Measurements from ENCODE around the gene TLX2. TPM values are rescaled to one million over a fixed set of nuclear protein-coding genes. Genes with fewer than 3 reads are reported as not detected.

Gene TLX2
- total RNA-seq, 2 experiments from 2014 or later = 0.52 to 0.94 TPM

DNA sequence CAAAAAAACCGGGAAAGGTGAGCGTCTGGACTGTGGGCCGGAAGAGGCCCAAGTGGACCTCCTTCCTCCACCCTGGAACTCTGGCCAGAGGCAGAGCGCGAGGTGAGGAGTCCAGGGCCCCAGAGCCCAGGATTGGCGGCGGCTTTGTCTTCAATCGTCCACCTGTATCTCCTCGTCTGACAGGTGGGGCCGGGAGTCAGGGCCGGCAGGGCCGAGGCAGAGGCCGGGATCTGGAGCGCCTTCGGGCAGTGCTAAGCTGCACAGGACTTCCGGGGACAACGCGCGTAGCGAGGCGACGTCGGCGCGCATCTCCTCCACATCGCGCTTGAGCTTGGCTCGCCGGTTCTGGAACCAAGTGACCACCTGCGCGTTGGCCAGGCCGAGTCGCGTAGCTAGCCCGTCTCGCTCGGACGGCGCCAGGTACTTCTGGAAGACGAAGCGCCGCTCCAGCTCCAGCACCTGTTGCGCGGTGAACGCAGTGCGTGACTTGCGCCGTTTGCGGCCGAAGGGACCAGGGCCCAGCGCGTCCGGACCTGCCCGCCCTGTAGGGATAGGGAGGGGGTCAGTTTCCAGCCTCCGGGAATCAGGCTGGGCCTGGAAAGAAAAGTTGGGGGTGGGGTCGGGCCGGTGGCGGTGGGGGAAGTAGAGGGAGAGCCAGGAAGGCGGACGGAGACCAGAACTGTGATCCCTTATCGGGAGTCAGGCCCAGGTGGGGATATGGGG lies 16.3 kb upstream of the TLX2 start:
- Mint-ChIP-seq H3K36me3 (peaks cover 3% of the 10 kb centered on the region), H3K4me3 (peak overlapping the region; percentile 75), H3K27ac (peak overlapping the region; percentile 20), H3K27me3 (peaks cover 45% of the 10 kb centered on the region), H3K4me1 (ENCODE audit: low read depth) (peaks cover 28% of the 10 kb centered on the region), H3K9me3 (no peaks in the 10 kb centered on the region)
- ChIA-PET POLR2A (interaction anchor here (1.0 to 1.8 kb wide), 4 partner anchors 9 to 31 kb away, joined by 3 to 6 read pairs (median 5); partner anchors contain the start of genes AUP1, CCDC142, HTRA2 and PCGF1), CTCF (interaction anchor here (0.9 to 1.7 kb wide), 3 partner anchors 15 to 92 kb away, joined by 3 to 7 read pairs (median 3); partner anchors contain the start of genes CCDC142 and TTC31)
- DNase-seq = peak; percentile 42
- intact Hi-C loops (cut with micrococcal nuclease) = loop anchor here (1.0 to 5.0 kb wide), 3 partner anchors 15 to 34 kb away; partner anchors contain the start of gene TTC31

GRCh38 chr2:74498500-74499266 lies 15.6 kb upstream of the TLX2 start:
- Mint-ChIP-seq H3K27ac (peak overlapping the region; percentile 20), H3K4me3 (peak overlapping the region; percentile 75), H3K27me3 (peaks cover 51% of the 10 kb centered on the region), H3K36me3 (peaks cover under 1% of the 10 kb centered on the region), H3K9me3 (no peaks in the 10 kb centered on the region), H3K4me1 (ENCODE audit: low read depth) (peaks cover 35% of the 10 kb centered on the region)
- ChIA-PET CTCF (interaction anchor here (0.9 to 1.7 kb wide), 3 partner anchors 16 to 91 kb away, joined by 3 to 7 read pairs (median 3); partner anchors contain the start of genes CCDC142 and TTC31), POLR2A (interaction anchor here (1.0 to 1.3 kb wide), 3 partner anchors 15 to 31 kb away, joined by 3 to 5 read pairs (median 5); partner anchors contain the start of genes AUP1, CCDC142, HTRA2 and TTC31)
- DNase-seq = peak; percentile 58
- intact Hi-C loops (cut with micrococcal nuclease) = loop anchor here (1.0 to 5.0 kb wide), 3 partner anchors 15 to 34 kb away; partner anchors contain the start of gene TTC31

DNA sequence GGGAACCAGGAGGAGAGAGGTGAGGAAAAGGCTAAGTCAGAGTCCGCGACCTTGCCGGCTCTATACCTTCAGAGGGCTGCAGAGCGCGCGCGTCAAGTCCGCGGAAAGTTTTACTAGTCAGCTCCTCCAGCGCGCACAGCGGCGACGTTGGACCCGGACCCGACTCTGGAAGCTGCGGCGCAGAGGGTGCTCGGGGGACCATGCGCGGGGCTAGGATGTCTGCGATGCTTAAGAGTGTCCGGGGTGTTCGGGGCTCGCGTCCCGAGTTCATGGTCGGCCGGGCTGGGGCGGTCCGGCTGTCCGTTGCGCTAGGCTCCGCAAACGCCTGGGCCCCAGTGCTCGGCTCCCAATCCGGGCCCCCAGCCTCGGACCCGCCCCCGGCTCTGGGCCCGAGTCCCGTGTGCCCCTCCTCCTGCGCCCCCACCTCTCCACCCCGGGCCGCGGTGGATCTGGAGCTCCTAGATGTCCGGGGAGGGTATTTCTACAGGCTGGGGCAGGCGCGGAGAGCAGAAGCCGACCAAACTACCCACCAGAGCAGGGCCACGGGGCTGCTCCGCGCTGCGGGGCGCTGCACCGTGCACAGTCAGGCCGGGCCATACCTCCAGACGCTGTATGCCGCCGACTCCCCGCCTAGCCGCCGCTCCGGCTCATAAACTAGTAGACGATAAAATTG lies 14.8 kb upstream of the TLX2 start, which contains the start of gene LBX2:
LBX2 (minus strand) TSS at position 337 of the 673 bp plus-strand sequence; CDS start at position 271, 66 bp downstream.
- POLR2A ChIA-PET = interaction anchor here (1.1 to 1.4 kb wide), 2 partner anchors 17 to 40 kb away, joined by 3 read pairs; partner anchors contain the start of gene CCDC142
- no peaks in the 10 kb centered on the region for H3K9me3 Mint-ChIP-seq
- CTCF ChIA-PET = interaction anchor here (0.8 to 1.7 kb wide), 3 partner anchors 16 to 90 kb away, joined by 3 to 4 read pairs (median 3); partner anchors contain the start of genes CCDC142 and TTC31
- peaks cover 41% of the 10 kb centered on the region for H3K4me1 Mint-ChIP-seq (ENCODE audit: low read depth)
- intact Hi-C loops (cut with micrococcal nuclease) = loop anchor here (5.0 kb wide), 1 partner anchor 33 kb away; no protein-coding TSS in a partner anchor
- peaks cover 58% of the 10 kb centered on the region for H3K27me3 Mint-ChIP-seq
- peak within 1 kb of the TSS; percentile 75 for H3K4me3 Mint-ChIP-seq
- H3K36me3 Mint-ChIP-seq = peaks cover 6% of the 10 kb centered on the region
- H3K27ac Mint-ChIP-seq = no peak within 1 kb of the TSS
- DNase-seq = peak; percentile 49

GRCh38 chr2:74499940-74500577 lies 14.2 kb upstream of the TLX2 start:
- Mint-ChIP-seq H3K36me3 (peaks cover 13% of the 10 kb centered on the region), H3K27me3 (peaks cover 63% of the 10 kb centered on the region), H3K4me3 (no peak overlapping the region), H3K4me1 (ENCODE audit: low read depth) (peaks cover 46% of the 10 kb centered on the region), H3K27ac (no peak overlapping the region), H3K9me3 (no peaks in the 10 kb centered on the region)
- CTCF ChIA-PET = interaction anchor here (0.8 to 2.0 kb wide), 3 partner anchors 17 to 87 kb away, joined by 3 to 9 read pairs (median 4); partner anchors contain the start of genes CCDC142 and TTC31
- POLR2A ChIA-PET = interaction anchor here (1.1 to 1.4 kb wide), 3 partner anchors 16 to 40 kb away, joined by 3 to 4 read pairs (median 3); partner anchors contain the start of gene CCDC142
- intact Hi-C loops (cut with micrococcal nuclease) = loop anchor here (5.0 kb wide), 1 partner anchor 32 kb away; no protein-coding TSS in a partner anchor
- no peak for DNase-seq

- DNase-seq = no peak
- no peaks in the 10 kb centered on the region for H3K9me3 Mint-ChIP-seq
- peaks cover 63% of the 10 kb centered on the region for H3K27me3 Mint-ChIP-seq
- ChIA-PET POLR2A (interaction anchor here (1.1 to 1.4 kb wide), 3 partner anchors 16 to 41 kb away, joined by 3 to 4 read pairs (median 3); partner anchors contain the start of gene CCDC142), CTCF (interaction anchor here (1.2 to 3.7 kb wide), 3 partner anchors 18 to 87 kb away, joined by 4 to 15 read pairs (median 9); partner anchors contain the start of genes CCDC142 and TTC31)
- H3K36me3 Mint-ChIP-seq = peaks cover 18% of the 10 kb centered on the region
- no peak overlapping the region for H3K27ac Mint-ChIP-seq
- no peak overlapping the region for H3K4me3 Mint-ChIP-seq
- intact Hi-C loops (cut with micrococcal nuclease) = no loop called here
- H3K4me1 Mint-ChIP-seq (ENCODE audit: low read depth) = peaks cover 47% of the 10 kb centered on the region
Measured at GRCh38 chr2:74500578-74500946, 13.7 kb upstream of the TLX2 start.

GRCh38 chr2:74501335-74502071 lies 12.7 kb upstream of the TLX2 start:
- ChIA-PET CTCF (interaction anchor here (0.7 to 3.7 kb wide), 4 partner anchors 17 to 86 kb away, joined by 3 to 15 read pairs (median 6); partner anchors contain the start of genes CCDC142 and TTC31), POLR2A (interaction anchor here (0.7 kb wide), 1 partner anchor 9 kb away, joined by 3 read pairs; no protein-coding TSS in a partner anchor)
- Mint-ChIP-seq H3K4me3 (peak overlapping the region; percentile 65), H3K27ac (no peak overlapping the region), H3K4me1 (ENCODE audit: low read depth) (peaks cover 49% of the 10 kb centered on the region), H3K27me3 (peaks cover 63% of the 10 kb centered on the region), H3K36me3 (peaks cover 23% of the 10 kb centered on the region), H3K9me3 (no peaks in the 10 kb centered on the region)
- no peak for DNase-seq
- intact Hi-C loops (cut with micrococcal nuclease) = no loop called here

- peak overlapping the region; percentile 65 for H3K4me3 Mint-ChIP-seq
- H3K27ac Mint-ChIP-seq = no peak overlapping the region
- intact Hi-C loops (cut with micrococcal nuclease) = no loop called here
- H3K4me1 Mint-ChIP-seq (ENCODE audit: low read depth) = peaks cover 54% of the 10 kb centered on the region
- peaks cover 27% of the 10 kb centered on the region for H3K36me3 Mint-ChIP-seq
- POLR2A ChIA-PET = interaction anchor here (0.7 kb wide), 1 partner anchor 8 kb away, joined by 3 read pairs; no protein-coding TSS in a partner anchor
- H3K9me3 Mint-ChIP-seq = no peaks in the 10 kb centered on the region
- H3K27me3 Mint-ChIP-seq = peaks cover 63% of the 10 kb centered on the region
- DNase-seq = no peak
- CTCF ChIA-PET = interaction anchor here (1.7 to 3.7 kb wide), 3 partner anchors 20 to 86 kb away, joined by 4 to 15 read pairs (median 9); partner anchors contain the start of genes CCDC142 and TTC31
Measured at GRCh38 chr2:74502147-74502719, 12.0 kb upstream of the TLX2 start.

GRCh38 chr2:74502720-74503505 lies 11.3 kb upstream of the TLX2 start:
- H3K36me3 Mint-ChIP-seq = peaks cover 30% of the 10 kb centered on the region
- H3K4me3 Mint-ChIP-seq = peak overlapping the region; percentile 65
- no peaks in the 10 kb centered on the region for H3K9me3 Mint-ChIP-seq
- ChIA-PET CTCF (interaction anchor here (0.8 to 3.7 kb wide), 4 partner anchors 9 to 85 kb away, joined by 4 to 15 read pairs (median 5); partner anchors contain the start of genes CCDC142 and TTC31), POLR2A (interaction anchor here (1.5 to 1.9 kb wide), 2 partner anchors 14 to 24 kb away, joined by 4 to 6 read pairs; partner anchors contain the start of gene DQX1)
- no peak overlapping the region for H3K27ac Mint-ChIP-seq
- H3K4me1 Mint-ChIP-seq (ENCODE audit: low read depth) = peaks cover 48% of the 10 kb centered on the region
- peaks cover 63% of the 10 kb centered on the region for H3K27me3 Mint-ChIP-seq
- intact Hi-C loops (cut with micrococcal nuclease) = no loop called here
- peak; percentile 71 for DNase-seq
